Choroid plexus epithelial cell (primary cell): ENCODE data around the gene PHKB.

ENCODE experiments used
- DNase-seq: peaks from one replicate; pipeline ENCODE4 v3.0.0-alpha.2; 2010; ENCODE audit warnings: low read depth
- H3K4me3 ChIP-seq: 2 replicates; pipeline ENCODE4 v1.5.1; 2011; ENCODE audit warnings: low read depth, mild to moderate bottlenecking, control low read depth, low read length, moderate library complexity
- TF ChIP-seq, protein P1 (sequence below): conservative IDR thresholded peaks from 2 replicates; pipeline ENCODE4 v1.5.1; 2011; ENCODE audit warnings: low read depth, mild to moderate bottlenecking, control low read depth, inconsistent platforms, low read length, moderate library complexity

The PHKB gene

DNA sequence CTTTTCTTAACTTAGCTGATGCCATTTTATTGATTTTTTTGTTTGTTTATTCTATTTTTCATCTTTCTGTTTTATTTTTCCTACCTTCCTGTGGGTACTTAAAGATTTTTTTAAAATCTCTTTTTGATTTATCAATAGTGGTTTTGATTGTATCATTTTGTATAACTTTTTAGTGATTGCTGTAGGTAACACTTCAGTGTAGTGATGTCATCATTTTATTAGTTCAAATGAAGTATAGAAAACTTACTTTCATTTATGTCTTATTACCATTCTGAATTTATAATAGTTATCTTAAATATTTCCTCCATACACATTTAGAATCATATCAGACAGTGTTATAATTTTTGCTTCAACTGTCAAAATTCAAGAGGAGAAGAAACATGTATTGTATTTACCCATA is 115.9 kb downstream of the PHKB start:
- no peak for DNase-seq
- TF ChIP-seq, protein P1, sequence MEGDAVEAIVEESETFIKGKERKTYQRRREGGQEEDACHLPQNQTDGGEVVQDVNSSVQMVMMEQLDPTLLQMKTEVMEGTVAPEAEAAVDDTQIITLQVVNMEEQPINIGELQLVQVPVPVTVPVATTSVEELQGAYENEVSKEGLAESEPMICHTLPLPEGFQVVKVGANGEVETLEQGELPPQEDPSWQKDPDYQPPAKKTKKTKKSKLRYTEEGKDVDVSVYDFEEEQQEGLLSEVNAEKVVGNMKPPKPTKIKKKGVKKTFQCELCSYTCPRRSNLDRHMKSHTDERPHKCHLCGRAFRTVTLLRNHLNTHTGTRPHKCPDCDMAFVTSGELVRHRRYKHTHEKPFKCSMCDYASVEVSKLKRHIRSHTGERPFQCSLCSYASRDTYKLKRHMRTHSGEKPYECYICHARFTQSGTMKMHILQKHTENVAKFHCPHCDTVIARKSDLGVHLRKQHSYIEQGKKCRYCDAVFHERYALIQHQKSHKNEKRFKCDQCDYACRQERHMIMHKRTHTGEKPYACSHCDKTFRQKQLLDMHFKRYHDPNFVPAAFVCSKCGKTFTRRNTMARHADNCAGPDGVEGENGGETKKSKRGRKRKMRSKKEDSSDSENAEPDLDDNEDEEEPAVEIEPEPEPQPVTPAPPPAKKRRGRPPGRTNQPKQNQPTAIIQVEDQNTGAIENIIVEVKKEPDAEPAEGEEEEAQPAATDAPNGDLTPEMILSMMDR: no peak
- no peak overlapping the region for H3K4me3 ChIP-seq

DNA sequence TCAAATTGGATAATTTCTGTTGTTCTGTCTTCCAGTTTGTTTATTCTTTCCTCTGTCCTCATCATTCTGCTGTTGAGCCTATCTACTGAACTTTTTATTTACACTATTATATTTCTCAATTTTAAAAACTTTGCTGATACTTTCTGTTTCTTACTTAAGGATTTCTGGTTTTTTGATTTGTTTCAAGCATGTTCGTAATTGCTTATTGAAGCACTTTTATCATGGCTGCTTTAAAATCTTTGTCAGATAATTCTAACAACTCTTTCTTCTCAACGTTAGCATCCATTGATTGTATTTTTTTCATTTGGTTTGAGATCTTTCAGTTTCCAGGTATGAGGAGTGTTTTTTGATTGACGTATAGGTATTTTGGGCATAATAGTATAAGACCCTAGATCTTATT is 116.9 kb downstream of the PHKB start:
- H3K4me3 ChIP-seq: no peak overlapping the region
- TF ChIP-seq, protein P1: no peak
- DNase-seq: no peak

DNA sequence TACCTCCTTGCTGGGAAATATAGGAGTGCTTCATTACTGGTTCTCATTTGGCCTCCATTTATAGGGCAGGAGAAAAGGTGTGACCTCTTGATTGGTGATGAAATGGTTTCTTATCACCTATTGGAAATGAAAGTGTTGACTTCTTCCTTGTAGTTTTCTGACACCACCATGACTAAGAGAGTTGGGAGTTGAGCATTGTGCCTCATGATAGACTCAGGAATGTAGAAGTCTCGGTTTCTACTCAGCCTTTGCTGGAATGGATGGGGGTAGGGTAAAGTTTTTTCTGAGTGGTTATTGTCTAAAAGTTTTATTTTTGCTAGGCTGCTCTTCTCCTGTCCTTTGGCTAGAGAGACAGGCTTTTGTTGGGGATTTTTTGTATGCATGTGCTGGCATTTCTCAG is 117.4 kb downstream of the PHKB start:
- DNase-seq: peak; percentile 60
- H3K4me3 ChIP-seq: no peak overlapping the region
- TF ChIP-seq, protein P1: no peak

DNA sequence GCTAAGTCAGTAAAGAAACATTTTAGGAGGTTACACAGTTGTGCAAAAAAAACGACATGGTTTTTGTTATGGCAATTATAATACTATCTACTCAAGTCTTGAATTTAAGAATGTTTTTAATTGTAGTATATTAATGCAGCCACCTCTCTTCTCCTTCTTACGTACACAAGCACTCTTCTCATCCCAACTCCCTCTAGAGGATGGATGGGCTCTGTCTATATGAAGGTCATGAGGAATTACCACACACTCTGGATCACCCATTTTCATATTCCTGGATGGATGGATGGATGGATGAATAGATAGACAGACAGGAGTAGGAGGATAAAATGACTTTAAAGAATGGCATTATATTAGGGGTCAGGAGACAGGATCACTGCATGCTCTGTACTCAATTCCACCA is 120.0 kb downstream of the PHKB start:
- peak; percentile 21 for DNase-seq
- TF ChIP-seq, protein P1: peak; percentile 32
- H3K4me3 ChIP-seq: no peak overlapping the region

DNA sequence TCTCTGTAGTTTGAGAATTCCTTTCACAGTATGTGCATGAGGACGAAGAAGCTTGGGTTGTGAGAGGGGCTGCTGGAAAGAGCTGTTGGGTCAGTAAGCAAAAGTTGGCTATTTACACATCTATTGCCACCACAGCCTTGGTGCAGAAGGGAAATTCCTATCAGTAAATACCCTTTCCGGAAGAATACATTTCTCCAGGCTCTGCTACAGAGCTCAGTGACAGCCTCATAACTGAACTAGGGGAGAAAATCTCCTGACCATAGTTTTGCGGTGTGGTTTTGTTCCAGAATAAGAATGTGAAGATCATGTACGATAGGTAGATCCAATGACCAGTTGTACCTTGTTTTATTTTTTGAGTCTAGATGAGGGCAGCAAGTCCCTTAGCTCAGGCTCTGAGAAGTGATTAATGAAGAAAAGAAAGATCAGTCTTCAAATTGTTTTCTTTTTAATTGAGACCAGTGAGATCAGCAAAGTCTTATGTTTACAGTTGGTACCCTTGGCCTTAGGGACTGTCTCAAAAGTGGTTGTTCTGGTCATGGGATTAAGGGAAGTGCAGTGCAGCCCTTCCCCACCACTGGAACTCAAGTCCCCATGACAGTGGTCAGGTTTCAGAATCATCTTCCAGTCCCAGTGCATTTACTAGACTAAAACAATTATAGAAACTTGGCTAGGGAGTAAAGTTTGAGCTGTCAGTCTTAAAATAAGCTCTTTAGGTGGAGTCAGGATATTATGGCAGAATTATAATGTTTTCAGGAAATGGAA is 123.5 kb downstream of the PHKB start:
- no peak for DNase-seq
- TF ChIP-seq, protein P1: no peak
- H3K4me3 ChIP-seq: no peak overlapping the region

DNA sequence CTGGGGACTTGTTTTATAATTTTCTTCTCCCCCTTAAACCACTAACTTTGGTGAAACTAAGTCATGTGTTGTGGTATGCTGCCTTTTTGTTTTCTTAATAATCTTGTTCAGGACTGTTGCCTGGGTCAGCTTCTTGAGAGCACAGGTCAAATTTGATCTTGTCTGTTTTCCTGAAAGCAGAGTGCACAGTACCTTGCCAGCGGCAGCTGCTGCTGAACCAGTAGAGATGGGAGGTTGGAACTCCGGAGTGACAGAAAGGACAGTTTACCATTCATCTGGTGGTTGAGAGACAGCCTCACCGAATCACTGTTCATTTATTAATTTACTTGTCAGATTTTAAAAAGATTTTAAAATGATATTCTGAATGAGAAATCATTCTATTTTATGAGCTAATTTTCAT is 125.0 kb downstream of the PHKB start:
- TF ChIP-seq, protein P1: no peak
- no peak for DNase-seq
- no peak overlapping the region for H3K4me3 ChIP-seq

DNA sequence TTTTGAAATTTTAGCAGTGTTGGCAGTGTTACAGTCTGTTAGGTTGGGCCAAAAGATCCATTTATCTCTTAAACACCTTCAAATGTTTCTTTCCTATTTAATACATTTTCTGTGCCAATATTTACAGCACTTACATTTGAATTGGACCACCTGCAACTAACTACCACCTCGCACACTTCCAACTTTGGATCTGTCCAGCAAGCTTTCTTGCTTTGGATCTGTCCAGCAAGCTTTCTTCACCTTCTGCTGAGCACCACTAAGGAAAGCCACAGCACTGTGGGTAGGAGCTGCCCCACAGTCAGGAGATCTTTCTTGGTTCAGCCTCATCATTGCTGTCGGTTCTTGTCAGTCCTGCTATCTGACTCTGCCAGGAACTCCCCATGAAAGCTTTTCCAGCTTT is 129.3 kb downstream of the PHKB start:
- DNase-seq: no peak
- no peak overlapping the region for H3K4me3 ChIP-seq
- TF ChIP-seq, protein P1: no peak
